ENCODE measurements around the gene EXOC4.

The EXOC4 gene

GRCh38 chr7:133912916-133913697 is 660.2 kb downstream of the EXOC4 start:
- DNase-seq (ENCODE audit: low read depth in 2 of 3, low spot score in 1 of 3): no peak

- no peak for DNase-seq (ENCODE audit: low read depth in 2 of 3, low spot score in 1 of 3)
Observed at GRCh38 chr7:133916621-133917020, 663.7 kb downstream of the EXOC4 start.

GRCh38 chr7:133919810-133920209 is 666.9 kb downstream of the EXOC4 start:
- no peak for DNase-seq (ENCODE audit: low read depth in 2 of 3, low spot score in 1 of 3)

- no peak for DNase-seq (ENCODE audit: low read depth in 2 of 3, low spot score in 1 of 3)
Observed at GRCh38 chr7:133921635-133922182, 668.8 kb downstream of the EXOC4 start.

- no peak for DNase-seq (ENCODE audit: low read depth in 2 of 3, low spot score in 1 of 3)
Observed at GRCh38 chr7:133923974-133924373, 671.1 kb downstream of the EXOC4 start.

- DNase-seq (ENCODE audit: low read depth in 2 of 3, low spot score in 1 of 3): no peak
Observed at GRCh38 chr7:133931053-133931452, 678.2 kb downstream of the EXOC4 start.

- DNase-seq (ENCODE audit: low read depth in 2 of 3, low spot score in 1 of 3): no peak
Observed at GRCh38 chr7:133932591-133932990, 679.7 kb downstream of the EXOC4 start.

- no peak for DNase-seq (ENCODE audit: low read depth in 2 of 3, low spot score in 1 of 3)
Observed at GRCh38 chr7:133934262-133934976, 681.5 kb downstream of the EXOC4 start.

GRCh38 chr7:133934977-133935330 is 682.1 kb downstream of the EXOC4 start:
- no peak for DNase-seq (ENCODE audit: low read depth in 2 of 3, low spot score in 1 of 3)

- no peak for DNase-seq (ENCODE audit: low read depth in 2 of 3, low spot score in 1 of 3)
Observed at GRCh38 chr7:133936074-133936473, 683.2 kb downstream of the EXOC4 start.

- DNase-seq (ENCODE audit: low read depth in 2 of 3, low spot score in 1 of 3): no peak
Observed at GRCh38 chr7:133937786-133938185, 684.9 kb downstream of the EXOC4 start.

- no peak for DNase-seq (ENCODE audit: low read depth in 2 of 3, low spot score in 1 of 3)
Observed at GRCh38 chr7:133940368-133940767, 687.5 kb downstream of the EXOC4 start.

GRCh38 chr7:133941496-133941895 is 688.6 kb downstream of the EXOC4 start:
- no peak for DNase-seq (ENCODE audit: low read depth in 2 of 3, low spot score in 1 of 3)

GRCh38 chr7:133945497-133945896 is 692.6 kb downstream of the EXOC4 start:
- DNase-seq (ENCODE audit: low read depth in 2 of 3, low spot score in 1 of 3): no peak

GRCh38 chr7:133947458-133948254 is 694.8 kb downstream of the EXOC4 start:
- DNase-seq (ENCODE audit: low read depth in 2 of 3, low spot score in 1 of 3): no peak

- DNase-seq (ENCODE audit: low read depth in 2 of 3, low spot score in 1 of 3): no peak
Observed at GRCh38 chr7:133948588-133948987, 695.7 kb downstream of the EXOC4 start.

- DNase-seq (ENCODE audit: low read depth in 2 of 3, low spot score in 1 of 3): no peak
Observed at GRCh38 chr7:133950855-133951254, 698.0 kb downstream of the EXOC4 start.

GRCh38 chr7:133955208-133955607 is 702.3 kb downstream of the EXOC4 start:
- DNase-seq (ENCODE audit: low read depth in 2 of 3, low spot score in 1 of 3): no peak

GRCh38 chr7:133957845-133958244 is 705.0 kb downstream of the EXOC4 start:
- DNase-seq (ENCODE audit: low read depth in 2 of 3, low spot score in 1 of 3): no peak

- DNase-seq (ENCODE audit: low read depth in 2 of 3, low spot score in 1 of 3): no peak
Observed at GRCh38 chr7:133958822-133959221, 705.9 kb downstream of the EXOC4 start.

- DNase-seq (ENCODE audit: low read depth in 2 of 3, low spot score in 1 of 3): no peak
Observed at GRCh38 chr7:133959505-133959904, 706.6 kb downstream of the EXOC4 start.

- no peak for DNase-seq (ENCODE audit: low read depth in 2 of 3, low spot score in 1 of 3)
Observed at GRCh38 chr7:133961724-133962123, 708.8 kb downstream of the EXOC4 start.

Data from stimulated activated CD4-positive, alpha-beta T cell treated with anti-CD3 and anti-CD28 coated beads, Interleukin-12 subunit alpha, Interleukin-12 subunit beta, amount 100 ng/mL, for 48 hours (primary cell).